RKO (cell line): ENCODE data around the gene TIA1.
A peak's percentile ranks its signal among the peaks of the same experiment; 100 is the strongest.
"Not testable (repeated sequence)": the region's sequence is repeated elsewhere in the genome, so short reads cannot be mapped to it uniquely, and the experiment has no call there.

ENCODE experiments used
- DNase-seq: peaks from one replicate; pipeline ENCODE4 v3.0.0-alpha.2; 2016; ENCODE audit warnings: low spot score

The TIA1 gene, protein sequence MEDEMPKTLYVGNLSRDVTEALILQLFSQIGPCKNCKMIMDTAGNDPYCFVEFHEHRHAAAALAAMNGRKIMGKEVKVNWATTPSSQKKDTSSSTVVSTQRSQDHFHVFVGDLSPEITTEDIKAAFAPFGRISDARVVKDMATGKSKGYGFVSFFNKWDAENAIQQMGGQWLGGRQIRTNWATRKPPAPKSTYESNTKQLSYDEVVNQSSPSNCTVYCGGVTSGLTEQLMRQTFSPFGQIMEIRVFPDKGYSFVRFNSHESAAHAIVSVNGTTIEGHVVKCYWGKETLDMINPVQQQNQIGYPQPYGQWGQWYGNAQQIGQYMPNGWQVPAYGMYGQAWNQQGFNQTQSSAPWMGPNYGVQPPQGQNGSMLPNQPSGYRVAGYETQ

DNA sequence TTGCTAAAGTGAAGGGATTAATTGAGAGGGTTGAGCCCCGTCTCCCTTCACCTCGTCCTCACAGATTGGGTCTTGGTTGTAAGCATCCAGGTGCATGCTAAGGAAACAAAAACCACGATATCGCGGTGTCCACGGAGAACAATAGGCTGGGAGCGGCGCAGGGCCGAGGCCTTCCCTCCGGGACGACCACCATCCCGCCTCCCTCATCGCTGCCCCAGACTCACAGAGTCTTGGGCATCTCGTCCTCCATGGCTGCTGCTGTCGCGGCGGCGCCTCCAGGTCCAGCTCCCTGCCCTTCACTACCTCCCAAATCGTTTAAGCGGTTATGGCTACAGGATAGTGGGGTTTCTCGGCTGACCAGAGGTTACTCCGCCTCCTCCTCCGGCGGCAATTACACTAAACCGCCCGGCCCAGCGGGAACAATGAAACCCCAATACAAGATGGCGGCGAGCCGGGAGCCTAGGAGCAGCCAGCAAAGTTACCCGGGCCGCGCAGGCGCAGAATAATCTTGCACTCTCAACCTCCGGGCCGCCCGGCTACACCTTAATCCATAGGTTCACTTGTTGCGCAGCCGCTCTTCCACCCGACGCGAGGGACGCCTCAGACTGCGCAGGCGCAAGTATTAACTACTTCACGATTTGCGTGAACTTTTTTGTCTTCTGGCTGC lies at the start of gene TIA1:
Gene TIA1 (minus strand): TSS at position 448 of the 667 bp plus-strand sequence. CDS start 198 bp downstream, at position 250.
- DNase-seq: peak; percentile 99

DNA sequence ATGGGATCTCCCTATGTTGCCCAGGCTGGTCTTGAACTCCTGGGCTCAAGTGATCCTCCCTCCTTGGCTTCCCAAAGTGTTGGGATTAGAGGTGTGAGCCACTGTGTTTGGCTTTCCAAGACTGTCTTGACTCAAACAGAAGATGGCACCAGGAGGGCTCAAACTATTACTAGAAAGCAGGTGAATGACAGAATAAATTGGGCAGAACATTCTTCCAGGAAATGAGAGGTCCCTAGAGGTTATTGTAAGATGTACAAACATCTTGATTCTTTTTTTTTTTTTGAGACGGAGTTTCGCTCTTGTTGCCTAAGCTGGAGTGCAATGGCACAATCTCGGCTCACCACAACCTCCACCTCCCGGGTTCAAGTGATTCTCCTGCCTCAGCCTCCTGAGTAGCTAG lies 49.4 kb upstream of the TIA1 start:
- DNase-seq: not testable (repeated sequence)

DNA sequence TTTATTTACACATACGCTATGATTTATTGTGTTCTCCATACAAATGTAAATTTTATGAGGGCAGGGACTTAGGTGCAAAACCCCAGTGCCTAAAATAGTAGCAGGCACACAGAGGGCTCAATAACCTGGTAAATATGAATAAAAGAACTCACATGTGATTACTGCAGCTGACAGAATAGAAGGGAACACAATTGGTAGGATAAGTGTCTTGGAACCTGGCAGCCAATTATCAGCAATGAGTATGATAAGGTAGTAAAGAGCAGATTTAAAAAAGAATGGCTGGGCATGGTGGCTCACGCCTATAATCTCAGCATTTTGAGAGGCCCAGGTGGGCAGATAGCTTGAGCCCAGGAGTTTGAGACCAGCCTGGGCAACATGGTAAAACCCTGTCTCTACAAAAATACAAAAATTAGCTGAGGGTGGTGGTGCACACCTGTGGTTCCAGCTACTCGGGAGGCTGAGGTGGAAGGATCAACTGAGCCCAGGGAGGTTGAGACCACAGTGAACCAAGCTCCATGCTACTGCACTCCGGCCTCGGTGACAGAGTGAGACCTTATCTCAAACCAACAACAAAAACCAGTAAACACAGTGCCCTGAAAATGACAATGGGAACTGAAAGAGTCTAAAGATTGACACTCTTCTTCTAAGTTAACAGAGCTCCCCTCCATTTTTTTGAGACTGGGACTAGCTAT lies 35.2 kb upstream of the TIA1 start:
- DNase-seq: no peak

DNA sequence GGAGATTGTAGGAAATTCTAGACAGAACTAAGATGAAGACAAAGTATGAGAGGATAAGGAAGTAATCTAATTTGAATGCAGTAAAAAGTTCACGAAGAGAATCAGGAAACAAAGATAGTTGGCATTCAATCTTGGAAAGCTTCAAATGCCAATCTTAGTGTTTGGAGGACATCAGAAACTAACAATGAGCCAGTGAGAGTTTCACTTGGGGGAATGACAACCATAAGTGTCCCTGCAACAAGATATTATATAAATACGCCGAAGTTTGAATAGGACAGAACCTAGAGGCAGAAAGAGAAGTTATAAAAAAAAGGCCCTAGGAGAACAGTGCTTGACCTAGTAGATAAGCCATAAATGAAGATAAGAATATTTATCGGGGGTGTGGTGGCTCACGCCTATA lies 34.0 kb upstream of the TIA1 start:
- no peak for DNase-seq

DNA sequence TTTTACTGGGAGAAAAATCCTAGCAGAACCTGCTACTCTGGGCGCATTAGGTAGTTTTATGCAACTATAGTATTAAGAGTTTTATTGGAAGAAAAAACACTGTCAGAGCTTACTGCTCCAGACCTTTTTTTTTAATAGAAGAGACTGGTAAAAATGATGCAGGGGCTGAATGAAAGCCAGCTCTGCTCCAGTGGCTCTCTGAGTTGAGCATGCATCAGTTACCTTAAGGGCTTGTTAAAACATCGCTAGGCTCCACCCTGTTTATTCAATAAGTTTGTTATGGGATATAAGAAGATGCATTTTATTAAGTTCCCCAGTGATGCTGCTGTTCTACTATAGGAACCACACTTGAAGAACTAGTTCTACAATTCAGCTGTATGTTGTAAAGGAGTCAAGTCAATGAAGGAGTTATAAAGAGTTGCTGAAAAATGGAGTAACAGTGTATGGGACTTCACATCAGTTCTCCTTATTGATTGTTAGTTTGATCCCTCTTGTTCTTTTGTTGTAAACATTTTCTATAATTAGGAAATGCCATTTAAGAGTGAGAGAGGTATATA lies 31.9 kb upstream of the TIA1 start:
- DNase-seq: no peak

DNA sequence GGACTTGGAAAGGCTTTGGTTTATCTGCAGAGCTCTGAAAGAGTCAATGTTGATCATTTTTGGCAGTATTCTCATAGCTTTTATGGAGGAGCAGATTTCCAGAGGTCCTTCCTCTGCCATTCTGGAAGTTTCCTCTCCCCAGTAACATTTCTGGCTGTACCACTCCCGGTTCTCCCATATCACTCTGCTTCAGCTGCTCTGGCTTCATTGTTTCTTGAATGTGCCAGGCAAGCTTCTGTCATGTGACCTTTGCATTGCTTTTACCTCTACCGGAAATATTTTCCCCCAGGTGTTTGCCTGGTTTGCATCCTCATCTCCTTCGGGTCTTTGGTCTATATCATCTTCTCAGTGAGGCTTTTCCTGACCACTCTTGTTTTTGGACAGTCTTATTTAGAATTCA lies 21.9 kb upstream of the TIA1 start:
- no peak for DNase-seq

DNA sequence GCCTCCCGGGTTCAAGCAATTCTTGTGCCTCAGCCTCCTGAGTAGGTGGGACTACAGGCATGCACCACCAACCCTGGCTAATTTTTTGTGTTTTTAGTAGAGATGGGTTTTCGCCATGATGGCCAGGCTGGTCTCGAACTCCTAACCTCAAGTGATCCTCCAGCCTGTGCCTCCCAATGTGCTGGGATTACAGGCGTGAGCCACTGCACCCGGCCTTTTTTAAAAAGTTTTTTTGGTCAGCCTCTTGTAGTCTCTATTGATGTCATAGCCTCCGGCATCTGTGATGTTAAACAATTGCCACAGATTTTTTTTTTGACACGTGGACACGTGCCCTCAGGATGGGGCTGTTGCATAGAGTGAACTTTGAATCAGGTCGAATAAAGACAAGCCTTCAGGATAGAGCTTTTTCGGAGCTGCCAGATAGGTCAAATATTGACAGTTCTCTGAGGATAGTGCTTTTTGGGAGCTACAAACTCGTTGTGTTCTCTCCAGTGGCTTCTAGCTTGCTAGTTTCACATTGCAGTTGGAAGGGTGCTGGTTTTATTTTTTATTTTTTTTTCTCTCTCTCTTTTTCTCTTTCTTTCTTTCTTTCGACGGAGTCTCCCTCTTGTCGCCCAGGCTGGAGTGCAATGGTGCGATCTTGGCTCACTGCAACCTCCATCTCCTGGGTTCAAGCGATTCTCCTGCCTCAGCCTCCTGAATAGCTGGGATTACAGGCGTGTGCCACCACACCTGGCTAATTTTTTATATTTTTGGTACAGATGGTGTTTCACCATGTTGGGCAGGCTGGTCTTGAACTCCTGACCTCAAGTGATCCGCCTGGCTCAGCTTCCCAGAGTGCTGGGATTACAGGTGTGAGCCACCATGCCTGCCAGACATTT lies 21.2 kb upstream of the TIA1 start:
- not testable (repeated sequence) for DNase-seq

DNA sequence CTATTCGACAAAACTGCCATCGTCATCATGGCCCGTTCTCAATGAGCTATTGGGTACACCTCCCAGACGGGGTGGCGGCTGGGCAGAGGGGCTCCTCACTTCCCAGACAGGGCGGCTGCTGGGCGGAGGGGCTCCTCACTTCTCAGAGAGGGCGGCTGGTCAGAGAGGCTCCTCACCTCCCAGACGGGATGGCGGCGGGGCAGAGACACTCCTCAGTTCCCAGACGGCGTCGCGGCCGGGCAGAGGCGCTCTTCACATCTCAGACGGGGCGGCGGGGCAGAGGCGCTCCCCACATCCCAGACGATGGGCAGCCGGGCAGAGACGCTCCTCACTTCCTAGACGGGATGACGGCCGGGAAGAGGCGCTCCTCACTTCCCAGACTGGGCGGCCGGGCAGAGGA lies 18.5 kb upstream of the TIA1 start:
- not testable (repeated sequence) for DNase-seq

DNA sequence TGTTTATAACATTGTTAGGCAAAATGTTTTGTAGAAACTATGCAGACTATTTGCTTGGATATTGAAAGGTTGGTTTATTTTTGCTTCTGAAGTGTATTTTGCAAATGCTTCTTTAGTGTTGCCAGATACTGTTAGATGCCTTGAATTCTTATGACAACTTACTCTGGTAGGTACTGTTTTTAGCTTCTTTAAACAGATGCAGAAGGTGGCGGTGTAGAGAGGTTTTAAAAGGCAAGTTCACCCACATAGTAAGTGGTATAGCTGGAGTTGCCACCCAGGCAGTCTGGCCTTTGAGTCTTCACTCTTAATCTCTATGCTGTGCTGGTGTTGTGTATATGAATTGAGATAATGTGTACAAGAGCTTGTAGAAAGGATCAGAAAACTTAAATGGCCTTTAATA lies 13.1 kb upstream of the TIA1 start:
- DNase-seq: peak; percentile 34

DNA sequence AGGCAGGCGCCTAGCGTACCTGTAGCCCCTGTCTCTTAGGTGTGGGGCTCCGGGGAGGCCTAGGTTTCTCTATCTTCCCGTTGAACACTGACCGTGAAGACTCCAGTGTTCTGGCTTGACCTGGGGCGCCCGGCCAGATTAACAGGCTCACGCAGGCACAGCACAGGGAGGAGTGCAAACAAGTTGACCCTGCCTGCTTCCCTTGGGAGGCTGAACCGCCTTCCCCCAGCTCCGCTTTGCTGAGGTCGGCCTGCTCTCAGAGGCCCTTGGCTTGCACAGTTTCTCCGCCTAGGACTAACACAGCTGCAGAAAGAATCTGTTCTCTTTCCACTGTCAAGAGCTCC lies 10.1 kb upstream of the TIA1 start:
- DNase-seq: peak; percentile 39

DNA sequence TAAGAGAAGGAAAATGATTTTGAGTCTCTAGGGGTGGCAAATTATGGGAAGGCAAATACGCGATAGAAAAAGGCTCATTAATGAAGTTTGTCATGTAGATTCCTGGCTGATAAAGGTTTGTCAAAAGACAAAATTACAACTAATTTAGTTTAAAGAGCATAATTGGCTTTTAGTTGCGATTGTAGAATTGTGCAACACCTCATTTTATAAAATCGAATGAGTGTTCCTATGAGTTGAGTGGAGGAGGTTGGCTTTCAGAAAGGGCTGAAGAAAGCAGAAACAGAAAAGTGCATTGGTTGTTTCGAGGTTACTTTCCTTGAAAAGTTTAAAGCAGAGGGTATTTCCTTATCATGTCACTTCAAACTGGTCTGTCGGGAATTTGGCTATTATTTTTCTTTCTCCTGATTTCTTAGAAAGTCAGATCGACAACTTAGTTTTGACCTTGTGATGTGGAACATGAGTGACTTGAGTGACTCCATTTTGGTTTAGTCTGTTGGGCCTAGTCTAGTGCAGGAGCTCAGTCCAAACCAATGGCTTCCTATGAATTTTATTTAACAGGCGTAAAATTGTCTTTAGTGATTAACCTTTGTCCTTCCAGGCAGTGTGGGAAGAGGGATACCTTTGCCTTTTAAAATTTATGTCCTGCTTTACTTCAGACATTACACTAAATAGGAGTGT lies 7.3 kb upstream of the TIA1 start:
- no peak for DNase-seq

DNA sequence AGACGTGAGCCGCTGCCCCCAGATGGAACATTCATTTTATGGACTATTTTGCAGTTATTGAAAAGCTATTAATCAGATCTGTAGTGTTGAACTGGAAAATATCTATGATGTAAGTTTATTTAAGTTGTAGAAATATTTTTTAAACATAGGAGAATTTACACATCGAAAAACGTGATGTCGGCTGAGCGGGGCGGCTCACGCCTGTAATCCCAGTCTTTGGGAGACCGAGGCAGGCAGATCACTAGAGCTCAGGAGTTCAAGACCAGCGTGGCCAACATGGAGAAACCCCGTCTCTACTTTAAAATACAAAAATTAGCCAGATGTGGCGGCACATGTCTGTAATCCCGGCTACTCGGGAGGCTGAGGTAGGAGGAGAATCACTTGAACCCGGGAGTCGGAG lies 2.0 kb upstream of the TIA1 start:
- no peak for DNase-seq

DNA sequence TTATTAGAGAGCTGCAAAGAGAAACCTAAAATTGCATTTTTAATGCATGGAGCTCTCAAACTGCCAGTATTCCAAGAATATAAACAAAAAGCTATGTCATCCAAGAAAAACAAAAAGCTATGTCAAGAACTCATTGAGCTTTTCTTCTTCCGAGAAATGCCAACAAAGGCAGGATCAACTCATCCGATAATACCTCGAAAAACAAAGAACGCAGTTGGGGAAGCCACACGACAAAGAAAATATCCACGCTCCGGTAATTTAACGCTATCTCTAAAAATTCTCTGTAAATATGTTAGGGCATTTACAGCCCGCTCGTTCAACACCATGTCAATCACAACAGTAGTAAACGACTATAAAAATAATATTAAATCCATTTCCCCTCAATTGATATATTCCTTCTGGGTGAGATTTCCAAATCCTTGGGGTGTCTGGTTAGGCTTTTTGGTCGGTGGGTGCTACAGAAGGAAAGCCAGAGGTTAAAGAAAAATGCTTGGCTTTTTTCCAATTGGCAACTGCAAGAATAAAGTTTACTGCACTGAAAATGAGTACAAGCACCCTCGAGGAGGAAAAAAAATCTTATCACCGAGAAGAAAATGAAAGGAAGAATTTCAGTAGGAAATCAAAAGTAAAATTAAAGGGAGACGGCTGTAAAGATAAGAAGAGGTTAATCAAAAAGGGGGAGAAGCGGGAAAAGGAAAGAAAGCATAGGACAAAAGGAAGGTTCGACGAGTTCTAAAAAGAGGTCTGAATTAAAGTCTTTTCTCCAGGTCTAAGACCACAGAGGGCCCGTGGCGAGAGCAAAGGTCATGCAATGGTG lies 856 bp downstream of the TIA1 start:
- peak; percentile 69 for DNase-seq

DNA sequence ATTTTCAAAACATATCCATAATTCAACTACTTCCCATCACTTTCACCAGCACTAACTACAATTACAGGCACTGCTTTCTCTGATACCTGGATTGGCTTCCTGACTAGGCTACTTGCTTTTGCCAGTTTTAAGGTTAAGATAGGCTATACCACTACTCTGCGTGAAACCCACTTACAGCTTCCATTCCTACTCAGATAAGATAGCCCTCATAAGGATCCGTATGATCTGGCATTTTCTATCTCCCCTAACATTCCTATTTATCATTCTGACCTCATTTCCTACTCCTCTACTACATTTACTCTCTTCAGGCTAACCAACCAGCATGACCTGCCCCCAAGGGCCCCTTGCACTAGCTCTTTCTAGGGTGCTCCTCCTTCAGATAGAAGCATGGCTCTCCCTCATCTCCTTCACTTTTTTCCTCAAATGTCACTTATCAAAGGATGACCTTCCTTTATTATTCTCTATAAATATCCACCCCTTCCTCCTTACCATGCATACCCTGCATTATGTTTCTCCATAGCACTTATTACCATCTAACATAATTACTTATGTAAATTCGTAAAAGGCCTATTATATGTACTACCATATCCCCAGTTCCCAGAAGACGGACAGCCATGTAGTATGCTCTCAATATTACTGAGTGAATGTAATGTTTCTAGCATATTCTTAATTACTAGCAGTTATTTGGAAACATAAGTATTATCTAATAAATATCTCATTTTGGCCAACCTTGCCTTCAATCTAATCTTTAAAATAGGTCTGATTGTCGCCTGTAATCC lies 4.4 kb downstream of the TIA1 start:
- DNase-seq: no peak

DNA sequence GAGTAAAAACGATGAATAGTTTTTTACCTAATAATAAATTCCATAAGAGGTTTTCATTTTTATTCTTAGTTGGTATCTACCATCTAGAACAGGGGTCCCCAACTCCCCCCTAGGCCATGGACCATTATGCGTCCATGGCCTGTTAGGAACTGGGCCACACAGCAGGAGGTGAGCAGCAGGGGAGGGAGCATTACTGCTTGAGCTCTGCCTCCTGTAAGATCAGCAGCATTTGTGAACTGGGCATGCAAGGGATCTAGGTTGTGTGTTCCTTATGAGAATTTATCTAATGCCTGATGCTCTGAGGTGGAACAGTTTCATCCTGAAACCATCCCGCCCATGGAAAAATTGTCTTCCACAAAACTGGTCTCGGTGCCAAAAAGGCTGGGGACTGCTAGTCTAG lies 5.9 kb downstream of the TIA1 start:
- DNase-seq: no peak

DNA sequence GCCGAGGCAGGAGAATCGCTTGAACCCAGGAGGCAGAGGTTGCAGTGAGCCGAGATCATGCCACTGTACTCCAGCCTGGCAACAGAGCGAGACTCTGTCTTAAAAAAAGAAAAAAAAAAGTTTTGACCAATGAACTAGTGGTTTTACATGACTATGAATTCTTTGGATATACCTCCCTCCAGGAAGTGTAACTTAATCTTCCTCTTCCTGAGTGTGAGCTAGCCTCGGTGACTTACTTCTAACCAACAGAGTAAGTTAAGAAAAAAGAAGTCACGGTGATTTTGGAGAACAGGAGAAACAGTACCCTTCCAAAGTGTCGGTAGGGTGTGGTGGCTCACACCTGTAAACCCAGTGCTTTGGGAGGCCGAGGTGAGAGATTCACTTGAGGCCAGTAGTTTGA lies 7.1 kb downstream of the TIA1 start:
- no peak for DNase-seq

DNA sequence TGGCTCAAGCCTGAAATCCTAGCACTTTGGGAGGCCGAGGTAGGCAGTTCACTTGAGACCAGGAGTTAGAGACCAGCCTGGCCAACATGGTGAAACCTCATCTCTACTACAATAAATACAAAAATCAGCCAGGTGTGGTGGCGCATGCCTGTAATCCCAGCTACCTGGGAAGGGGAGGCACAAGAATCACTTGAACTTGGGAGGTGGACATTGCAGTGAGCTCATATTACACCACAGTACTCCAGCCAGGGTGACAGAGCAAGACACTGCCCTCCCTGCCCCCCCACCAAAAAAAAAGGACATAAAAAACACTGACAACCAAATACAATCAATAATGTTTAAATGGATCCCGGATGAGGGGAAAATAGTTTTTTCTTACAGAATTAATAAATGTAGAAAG lies 7.8 kb downstream of the TIA1 start:
- no peak for DNase-seq

DNA sequence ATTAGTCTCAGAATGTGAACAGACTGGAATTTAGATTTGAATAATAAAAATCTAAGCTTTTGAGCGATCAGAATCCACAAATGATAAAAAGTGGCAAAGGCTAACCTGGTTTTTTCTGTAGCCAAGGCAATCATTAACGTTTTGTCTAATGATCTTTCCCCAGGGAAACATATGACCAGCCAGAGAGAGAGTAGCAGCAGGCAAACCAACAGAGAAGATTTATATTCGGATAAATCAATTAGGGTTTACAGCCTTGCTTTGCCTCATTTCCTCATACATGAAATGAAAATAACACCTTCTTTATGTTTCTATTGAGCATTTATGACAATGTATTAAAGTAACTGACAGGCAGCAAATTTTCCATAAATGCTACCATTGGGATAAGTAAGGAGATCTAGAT lies 14.5 kb downstream of the TIA1 start:
- DNase-seq: no peak

DNA sequence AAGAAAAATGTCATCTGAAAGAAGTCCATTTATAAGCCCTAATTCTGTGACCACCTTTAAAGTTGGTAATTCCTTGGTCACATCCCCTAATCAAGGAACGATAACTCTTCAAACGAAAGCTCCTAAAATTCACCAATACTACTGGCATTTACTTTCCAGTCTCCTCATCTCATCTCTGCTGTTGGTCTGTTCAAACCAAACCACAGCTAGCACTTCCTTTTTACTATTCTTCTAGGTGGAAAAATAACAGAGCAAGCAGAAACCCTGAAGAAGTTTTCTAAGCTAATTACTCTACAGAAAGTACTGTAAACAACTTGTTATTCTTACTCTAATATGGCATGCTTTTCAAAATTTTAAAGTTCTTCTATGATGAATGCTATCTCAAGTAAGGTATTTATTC lies 21.6 kb downstream of the TIA1 start:
- no peak for DNase-seq

DNA sequence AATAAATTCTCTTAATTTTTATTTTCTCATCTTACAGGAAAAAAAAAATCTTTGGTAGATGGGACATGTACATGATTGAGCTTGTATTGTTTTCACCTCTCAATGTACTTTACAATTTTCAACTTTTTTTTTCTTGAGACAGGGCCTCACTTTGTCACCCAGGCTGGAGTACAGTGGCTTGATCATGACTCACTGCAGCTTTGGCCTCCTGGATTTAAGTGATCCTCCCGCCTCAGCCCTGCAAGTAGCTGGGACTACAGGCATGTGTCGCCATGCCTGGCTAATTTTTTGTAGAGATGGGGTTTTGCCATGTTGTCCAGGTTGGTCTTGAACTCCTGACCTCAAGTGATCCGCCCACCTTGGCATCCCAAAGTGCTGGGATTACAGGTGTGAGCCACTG lies 25.1 kb downstream of the TIA1 start:
- DNase-seq: peak; percentile 42
